OCI-LY1 (cell line): ENCODE measurements around the gene DPF3.

ENCODE experiments used
- H2AFZ ChIP-seq: fragments of 200-600 bp; sonication (generic), shearing (Covaris generic); 2 replicates; pipeline ENCODE4 v1.6.0; 2014; ENCODE audit warnings: antibody characterized with exemption, mild to moderate bottlenecking, low read length
- H3F3A ChIP-seq: fragments of 200-600 bp; sonication (generic), shearing (Covaris generic); 2 replicates; pipeline ENCODE4 v1.6.0; 2014; ENCODE audit warnings: mild to moderate bottlenecking, antibody characterized with exemption, low read length, moderate library complexity; ENCODE audit not compliant: insufficient read depth
- H3K27ac ChIP-seq: fragments of 200-600 bp; sonication (generic); 2 replicates; pipeline ENCODE4 v1.5.1; 2014; ENCODE audit warnings: low read length, mixed run types, mild to moderate bottlenecking, low read depth; ENCODE audit not compliant: poor library complexity, severe bottlenecking
- H3K27me3 ChIP-seq: fragments of 200-600 bp; sonication (generic); 2 replicates; pipeline ENCODE4 v1.6.0; 2014; ENCODE audit warnings: antibody characterized with exemption, mild to moderate bottlenecking, low read length, moderate library complexity; ENCODE audit not compliant: insufficient read depth
- H3K36me3 ChIP-seq: fragments of 200-600 bp; sonication (generic); 2 replicates; pipeline ENCODE4 v1.6.1; 2014; ENCODE audit warnings: mild to moderate bottlenecking, antibody characterized with exemption, low read length, moderate library complexity, mixed read lengths; ENCODE audit not compliant: insufficient read depth
- H3K4me1 ChIP-seq: fragments of 200-600 bp; sonication (generic); 2 replicates; pipeline ENCODE4 v1.5.1; 2014; ENCODE audit warnings: mild to moderate bottlenecking, low read length, moderate library complexity; ENCODE audit not compliant: insufficient read depth, severe bottlenecking
- H3K4me2 ChIP-seq: fragments of 200-600 bp; sonication (generic), shearing (Covaris generic); 2 replicates; pipeline ENCODE4 v1.6.1; 2014; ENCODE audit warnings: low read length
- H3K4me3 ChIP-seq: fragments of 200-600 bp; sonication (generic); 2 replicates; pipeline ENCODE4 v1.5.1; 2014; ENCODE audit warnings: low read length, low read depth, mild to moderate bottlenecking, mixed read lengths; ENCODE audit not compliant: poor library complexity, severe bottlenecking
- H3K79me2 ChIP-seq: fragments of 200-600 bp; shearing (Covaris generic); 2 replicates; pipeline ENCODE4 v1.6.1; 2016; ENCODE audit warnings: mixed run types, low read length, mixed read lengths; ENCODE audit not compliant: insufficient read depth
- H3K9ac ChIP-seq: fragments of 200-600 bp; sonication (generic), shearing (Covaris generic); 2 replicates; pipeline ENCODE4 v1.6.1; 2014; ENCODE audit warnings: mild to moderate bottlenecking, low read length, mixed read lengths
- H3K9me2 ChIP-seq: fragments of 200-600 bp; sonication (generic), shearing (Covaris generic); 2 replicates; pipeline ENCODE4 v1.6.1; 2014; ENCODE audit warnings: low read depth, mild to moderate bottlenecking, low read length, mixed read lengths
- H3K9me3 ChIP-seq: fragments of 200-600 bp; shearing (Covaris generic); 2 replicates; pipeline ENCODE4 v1.6.1; 2014; ENCODE audit warnings: low read length, mixed read lengths
- H4K20me1 ChIP-seq: fragments of 200-600 bp; sonication (generic), shearing (Covaris generic); 2 replicates; pipeline ENCODE4 v1.6.0; 2016; ENCODE audit warnings: mild to moderate bottlenecking, low read length; ENCODE audit not compliant: insufficient read depth
- EZH2 ChIP-seq: fragments of 200-600 bp; sonication (generic), shearing (Covaris generic); IDR thresholded peaks from 2 replicates; pipeline ENCODE4 v1.8.0; 2017; ENCODE audit warnings: borderline replicate concordance, mixed run types, mild to moderate bottlenecking, antibody characterized with exemption, low read length, moderate library complexity, mixed read lengths
- TF ChIP-seq, protein P1 (sequence below): fragments of 200-600 bp; sonication (generic), shearing (Covaris generic); IDR thresholded peaks from 2 replicates; pipeline ENCODE4 v1.5.1; 2017; ENCODE audit warnings: mild to moderate bottlenecking, antibody characterized with exemption, low read length, moderate library complexity, mixed read lengths

DPF3 gene

DNA sequence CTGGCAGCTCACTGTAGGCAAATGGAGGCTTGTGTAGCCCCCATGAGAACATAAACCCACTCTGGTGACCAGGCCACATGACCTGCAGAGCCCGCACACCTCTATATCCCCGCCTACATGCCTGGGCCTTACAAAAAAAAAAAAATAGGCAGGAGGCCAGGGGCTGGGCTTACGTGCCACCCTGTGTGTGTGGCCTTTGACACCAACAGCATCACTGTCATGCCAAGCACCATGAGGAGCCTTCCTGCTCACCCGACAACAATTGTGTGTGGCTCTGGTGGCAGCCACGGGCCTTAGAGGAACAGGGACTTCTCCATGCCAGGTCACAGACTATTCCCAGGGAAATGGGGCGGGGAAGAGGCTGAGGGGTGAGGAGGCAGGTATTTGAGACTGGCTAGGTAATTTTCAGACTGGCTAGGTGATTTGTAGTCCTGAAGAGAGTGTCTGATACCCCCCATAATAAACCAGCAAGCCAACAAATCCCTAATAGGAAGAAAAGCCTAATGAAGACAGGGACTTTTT lies 140.0 kb downstream of the DPF3 start:
- Histone ChIP-seq H3K4me1 (no peaks in the 10 kb centered on the region), H3F3A (no peaks in the 10 kb centered on the region), H3K9me2 (no peaks in the 10 kb centered on the region), H3K9me3 (0 out of 2 replicates have a peak, but pooled peaks cover under 1% of the 10 kb centered on the region), H3K27ac (no peak overlapping the region), H3K9ac (no peak overlapping the region), H3K4me2 (no peak overlapping the region), H3K79me2 (no peaks in the 10 kb centered on the region), H3K27me3 (no peaks in the 10 kb centered on the region), H4K20me1 (no peaks in the 10 kb centered on the region), H2AFZ (no peak overlapping the region), H3K4me3 (no peak overlapping the region), H3K36me3 (no peaks in the 10 kb centered on the region)
- no peak for TF ChIP-seq EZH2
- TF ChIP-seq, protein P1, sequence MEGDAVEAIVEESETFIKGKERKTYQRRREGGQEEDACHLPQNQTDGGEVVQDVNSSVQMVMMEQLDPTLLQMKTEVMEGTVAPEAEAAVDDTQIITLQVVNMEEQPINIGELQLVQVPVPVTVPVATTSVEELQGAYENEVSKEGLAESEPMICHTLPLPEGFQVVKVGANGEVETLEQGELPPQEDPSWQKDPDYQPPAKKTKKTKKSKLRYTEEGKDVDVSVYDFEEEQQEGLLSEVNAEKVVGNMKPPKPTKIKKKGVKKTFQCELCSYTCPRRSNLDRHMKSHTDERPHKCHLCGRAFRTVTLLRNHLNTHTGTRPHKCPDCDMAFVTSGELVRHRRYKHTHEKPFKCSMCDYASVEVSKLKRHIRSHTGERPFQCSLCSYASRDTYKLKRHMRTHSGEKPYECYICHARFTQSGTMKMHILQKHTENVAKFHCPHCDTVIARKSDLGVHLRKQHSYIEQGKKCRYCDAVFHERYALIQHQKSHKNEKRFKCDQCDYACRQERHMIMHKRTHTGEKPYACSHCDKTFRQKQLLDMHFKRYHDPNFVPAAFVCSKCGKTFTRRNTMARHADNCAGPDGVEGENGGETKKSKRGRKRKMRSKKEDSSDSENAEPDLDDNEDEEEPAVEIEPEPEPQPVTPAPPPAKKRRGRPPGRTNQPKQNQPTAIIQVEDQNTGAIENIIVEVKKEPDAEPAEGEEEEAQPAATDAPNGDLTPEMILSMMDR = no peak

DNA sequence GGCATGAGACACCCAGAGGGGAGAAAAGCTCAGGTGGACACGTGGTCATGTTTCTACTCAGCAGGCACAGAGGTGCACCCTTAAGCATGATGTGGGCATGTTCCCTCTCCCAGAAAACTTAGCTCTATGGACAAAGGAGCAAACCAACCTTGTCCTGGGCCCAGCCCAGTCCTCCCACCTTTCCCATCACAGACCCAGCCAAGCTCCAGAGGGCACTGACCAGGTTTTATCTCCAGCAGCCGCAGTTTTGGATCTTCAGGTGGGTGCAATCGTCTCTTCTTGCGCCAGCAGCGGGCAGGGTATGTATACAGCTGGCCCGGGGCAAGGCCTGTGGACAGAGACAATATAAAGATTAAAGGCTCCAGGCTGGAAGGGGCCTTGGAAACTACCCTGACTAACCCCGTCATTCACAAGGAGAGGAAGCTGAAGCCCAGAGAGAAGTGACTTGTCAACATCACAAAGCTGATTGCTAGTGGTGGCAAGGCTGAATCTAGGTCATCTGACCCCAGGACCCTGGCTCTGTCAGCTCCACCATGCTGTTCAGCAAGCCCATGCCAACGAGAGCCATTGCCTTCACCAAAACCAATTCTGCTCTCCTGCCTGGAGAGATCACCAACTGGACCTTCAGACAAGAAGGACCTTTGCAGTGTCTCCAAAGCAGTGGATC lies 140.7 kb downstream of the DPF3 start:
- Histone ChIP-seq H3K9me2 (no peaks in the 10 kb centered on the region), H3K27me3 (no peaks in the 10 kb centered on the region), H4K20me1 (no peaks in the 10 kb centered on the region), H3K4me1 (no peaks in the 10 kb centered on the region), H3K9me3 (no peaks in the 10 kb centered on the region), H3K36me3 (no peaks in the 10 kb centered on the region), H3K79me2 (no peaks in the 10 kb centered on the region), H3K4me2 (no peak overlapping the region), H2AFZ (no peak overlapping the region), H3K9ac (no peak overlapping the region), H3F3A (no peaks in the 10 kb centered on the region), H3K27ac (no peak overlapping the region), H3K4me3 (no peak overlapping the region)
- no peak for TF ChIP-seq EZH2
- TF ChIP-seq, protein P1 = no peak

DNA sequence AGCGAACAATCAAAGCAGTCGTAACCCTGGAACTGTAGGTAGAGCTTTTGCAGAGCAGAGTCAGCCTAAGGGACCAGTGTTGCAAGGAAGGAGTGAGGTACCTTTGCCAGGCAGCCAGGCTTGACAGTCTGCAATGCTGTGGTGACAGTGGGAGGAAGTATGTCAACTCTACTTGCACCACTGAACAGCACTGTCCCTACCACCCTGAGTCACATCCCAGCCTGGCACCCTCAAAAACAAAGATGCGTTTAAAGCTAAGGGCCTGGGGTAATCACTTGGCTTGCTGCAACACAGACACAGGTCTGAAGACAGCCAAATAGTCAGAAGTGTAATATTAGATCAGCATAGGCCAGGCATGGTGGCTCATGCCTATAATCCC lies 141.9 kb downstream of the DPF3 start:
- H3K9me2 ChIP-seq = no peaks in the 10 kb centered on the region
- H3K36me3 ChIP-seq = no peaks in the 10 kb centered on the region
- TF ChIP-seq, protein P1 = no peak
- TF ChIP-seq EZH2 = no peak
- no peak overlapping the region for H3K9ac ChIP-seq
- H2AFZ ChIP-seq = no peak overlapping the region
- no peak overlapping the region for H3K27ac ChIP-seq
- no peaks in the 10 kb centered on the region for H3K27me3 ChIP-seq
- H3K4me1 ChIP-seq = no peaks in the 10 kb centered on the region
- H3K4me3 ChIP-seq = no peak overlapping the region
- no peaks in the 10 kb centered on the region for H4K20me1 ChIP-seq
- no peaks in the 10 kb centered on the region for H3K79me2 ChIP-seq
- H3F3A ChIP-seq = no peaks in the 10 kb centered on the region
- H3K4me2 ChIP-seq = no peak overlapping the region
- no peaks in the 10 kb centered on the region for H3K9me3 ChIP-seq
